K562 (cell line): ENCODE data around the gene CAGE1. TPM values are rescaled to one million over a fixed set of nuclear protein-coding genes. Genes with fewer than 3 reads are reported as not detected.

Experiments
- ATAC-seq: fragments of 200-7000 bp; cut with Tn5 transposase; 3 replicates; pipeline ENCODE4 v1.9.1; 2020; ENCODE audit warnings: moderate library complexity
- BruUV-seq: library from RNA; stranded (reverse); fragments of 400-500 nt; replicated peaks from 2 replicates; lab custom pipeline; 2021; lab: Mats Ljungman, UMichigan
- CTCF ChIA-PET: fragments of 300-600 bp; formaldehyde crosslinking; extraction: SDS; loops from one replicate; lab custom pipeline; 2021; ENCODE audit warnings: low intra/inter-chr PET ratio; lab: Yijun Ruan, JAX
- POLR2A ChIA-PET: fragments of 300-600, 350-650 bp; sonication (Branson Sonifier 250); formaldehyde crosslinking; extraction: SDS; loops from one replicate; lab custom pipeline; 2021; ENCODE audit warnings: antibody characterized with exemption, inconsistent platforms; lab: Yijun Ruan, JAX
- DNase-seq, 4 experiments: peaks; one replicate each; pipeline versions ENCODE4 v3.0.0 to v3.0.0-alpha.2; 2011 to 2018; ENCODE audit warnings: low spot score in 3 of 4, mixed read lengths in 3 of 4; ENCODE audit errors: extremely low read depth in 1 of 4
- FAIRE-seq: peaks from 2 replicates; lab custom pipeline; 2011; peaks lifted over from hg19 to GRCh38; lab: Jason Lieb, UNC
- H2AFZ ChIP-seq: 2 replicates; pipeline ENCODE4 v1.6.0; 2011; ENCODE audit warnings: low read depth, low read length, control low read depth, inconsistent platforms
- H3K27ac ChIP-seq: fragments of 200-600 bp; 3 replicates; pipeline ENCODE4 v1.8.0; 2011; ENCODE audit warnings: low read depth, mild to moderate bottlenecking, control low read depth, inconsistent platforms, low read length, moderate library complexity, mixed read lengths; ENCODE audit errors: extremely low read depth
- H3K27me3 ChIP-seq, 2 experiments: fragments of 300-600 bp in 1 of 2; 2 replicates in 1 of 2; 3 replicates in 1 of 2; pipeline versions ENCODE4 v1.6.0 to v1.8.0; 2011; ENCODE audit warnings: inconsistent platforms in 2 of 2, low read length in 2 of 2, mild to moderate bottlenecking in 1 of 2, mixed read lengths in 1 of 2, moderate library complexity in 1 of 2; ENCODE audit not compliant: control insufficient read depth in 2 of 2, insufficient read depth in 2 of 2
- H3K36me3 ChIP-seq: fragments of 300-600 bp; 3 replicates; pipeline ENCODE4 v1.8.0; 2011; ENCODE audit warnings: mild to moderate bottlenecking, low read length, inconsistent platforms; ENCODE audit not compliant: control insufficient read depth, insufficient read depth
- H3K4me1 ChIP-seq, 2 experiments: fragments of 200-600 bp in 1 of 2; replicated peaks in 1 of 2; 2 replicates in 1 of 2; 3 replicates in 1 of 2; pipeline versions ENCODE4 v1.5.1 to v1.8.0; 2011; ENCODE audit warnings: inconsistent platforms in 2 of 2, low read length in 2 of 2, mild to moderate bottlenecking in 1 of 2, mixed read lengths in 1 of 2, moderate library complexity in 1 of 2; ENCODE audit not compliant: control insufficient read depth in 2 of 2, insufficient read depth in 2 of 2
- H3K4me2 ChIP-seq: 2 replicates; pipeline ENCODE4 v1.6.1; 2011; ENCODE audit warnings: low read length, control low read depth, inconsistent platforms, mixed read lengths; ENCODE audit not compliant: insufficient read depth
- H3K4me3 ChIP-seq: fragments of 200-600 bp; sonication (generic), shearing (Covaris generic); 2 replicates; pipeline ENCODE4 v1.5.1; 2016; ENCODE audit warnings: control low read depth, inconsistent platforms
- H3K79me2 ChIP-seq: fragments of 200-600 bp; 3 replicates; pipeline ENCODE4 v1.8.0; 2011; ENCODE audit warnings: low read length, inconsistent platforms; ENCODE audit not compliant: control insufficient read depth, insufficient read depth
- H3K9ac ChIP-seq, 2 experiments: 2 replicates each; pipeline versions ENCODE4 v1.6.0 to v1.6.1; 2011; ENCODE audit warnings: low read depth in 2 of 2, low read length in 2 of 2, control low read depth in 1 of 2, inconsistent platforms in 1 of 2, mild to moderate bottlenecking in 1 of 2, mixed read lengths in 1 of 2; ENCODE audit not compliant: insufficient read depth in 1 of 2
- H3K9me1 ChIP-seq: one replicate; pipeline ENCODE4 v1.6.0; 2011; ENCODE audit warnings: inconsistent platforms, mild to moderate bottlenecking, low read length, moderate library complexity; ENCODE audit not compliant: control insufficient read depth, insufficient read depth
- H3K9me3 ChIP-seq: replicated peaks from 2 replicates; pipeline ENCODE4 v1.5.1; 2011; ENCODE audit warnings: low read depth, low read length, inconsistent platforms; ENCODE audit not compliant: control insufficient read depth, insufficient read depth
- H4K20me1 ChIP-seq: replicated peaks from 2 replicates; pipeline ENCODE4 v1.6.1; 2011; ENCODE audit warnings: low read length, inconsistent platforms, mixed read lengths; ENCODE audit not compliant: control insufficient read depth, insufficient read depth
- ATF3 ChIP-seq, 2 experiments: fragments of 450-650 bp in 1 of 2; sonication (generic) in 1 of 2; formaldehyde crosslinking in 1 of 2; IDR thresholded peaks in 1 of 2; conservative IDR thresholded peaks in 1 of 2; 2 replicates each; pipeline versions ENCODE4 v1.6.1 to v1.8.1; 2016 to 2023; ENCODE audit warnings: mild to moderate bottlenecking in 2 of 2, moderate library complexity in 2 of 2, inconsistent platforms in 1 of 2, missing genetic modification reagents in 1 of 2
- ATF7 ChIP-seq: fragments of 450-650 bp; IDR thresholded peaks from 2 replicates; pipeline ENCODE4 v1.7.1; 2014; ENCODE audit warnings: mild to moderate bottlenecking, moderate library complexity
- HSF4 ChIP-seq: fragments of 250-450 bp; sonication (Bioruptor Pico); IDR thresholded peaks from 2 replicates; pipeline ENCODE4 v2.1.2; 2022; ENCODE audit warnings: mild to moderate bottlenecking, moderate library complexity, borderline replicate concordance
- JUND ChIP-seq, 2 experiments: IDR thresholded peaks; 2 replicates in 1 of 2; 3 replicates in 1 of 2; pipeline ENCODE4 v1.6.1; 2011; ENCODE audit warnings: borderline replicate concordance in 2 of 2, low read depth in 2 of 2, low read length in 2 of 2, improper control_type of control experiment in 1 of 2, missing biosample characterization in 1 of 2, missing genetic modification characterization in 1 of 2, missing genetic modification reagents in 1 of 2
- MTA1 ChIP-seq: fragments of 450-650 bp; IDR thresholded peaks from 2 replicates; pipeline ENCODE4 v1.6.1; 2017; ENCODE audit warnings: borderline replicate concordance
- NR0B1 ChIP-seq: fragments of 450-650 bp; IDR thresholded peaks from one replicate; pipeline ENCODE4 v1.6.1; 2018; ENCODE audit warnings: mild to moderate bottlenecking, moderate library complexity; ENCODE audit not compliant: partially characterized antibody
- POLR2H ChIP-seq: IDR thresholded peaks from 2 replicates; pipeline ENCODE4 v1.6.1; 2016; ENCODE audit warnings: missing genetic modification characterization, low read depth, mild to moderate bottlenecking, control low read depth, missing compliant biosample characterization, moderate library complexity
- SMAD2 ChIP-seq: fragments of 150-350 bp; IDR thresholded peaks from 2 replicates; pipeline ENCODE4 v1.6.1; 2014; ENCODE audit warnings: low read depth, mild to moderate bottlenecking, low read length
- TSC22D4 ChIP-seq: fragments of 450-650 bp; IDR thresholded peaks from 2 replicates; pipeline ENCODE4 v1.6.1; 2016; ENCODE audit warnings: missing genetic modification characterization, missing biosample characterization, control low read depth
- ZC3H8 ChIP-seq: fragments of 450-650 bp; IDR thresholded peaks from 2 replicates; pipeline ENCODE4 v1.6.1; 2017
- WGBS: fragments of 100-300 bp; shearing (Covaris generic); methylation state at CpG from one replicate; pipeline ENCODE4 v1.1.6; 2016; ENCODE audit warnings: low coverage, mixed read lengths; ENCODE audit not compliant: insufficient coverage; ENCODE audit errors: missing lambda C conversion rate; 5-methylcytosine and 5-hydroxymethylcytosine counted together
- in situ Hi-C: fragments of 300-500 bp; cut with MboI; formaldehyde crosslinking; loops from 4 replicates; pipeline ENCODE4 v1.15.0; 2018; ENCODE audit warnings: inconsistent platforms, mixed read lengths
- intact Hi-C: fragments of 100-400 bp; cut with micrococcal nuclease; formaldehyde crosslinking; loops from 2 replicates; pipeline ENCODE4 v1.14.2; 2022
- polyA plus RNA-seq, 8 experiments: library from polyadenylated mRNA; depleted of rRNA in 4 of 8; stranded (reverse) in 5 of 8; unstranded in 3 of 8; fragments of >200 nt; fragmentation: Nextera tagmentation in 2 of 8; fragmentation: Illumina TruSeq in 1 of 8; extraction: Ambion mirVana in 2 of 8; extraction: Trizol in 1 of 8; gene quantifications; 2 replicates each; pipeline versions ENCODE4 v1.2.1 to v1.2.3, GENCODE V29; 2011 to 2014; ENCODE audit warnings: inconsistent platforms in 1 of 8, missing spikeins in 1 of 8
- total RNA-seq, 7 experiments: library from RNA; depleted of rRNA in 6 of 7; stranded (reverse); fragments of >200 nt in 6 of 7; fragmentation: Illumina TruSeq in 2 of 7; extraction: Trizol in 2 of 7; gene quantifications; 2 replicates each; pipeline versions ENCODE4 v1.2.1 to v1.2.3, GENCODE V29; 2011 to 2021; ENCODE audit warnings: low replicate concordance in 1 of 7
- TF ChIP-seq, protein P1 (sequence below): fragments of 450-650 bp; IDR thresholded peaks from 2 replicates; pipeline ENCODE4 v1.6.1; 2014; ENCODE audit warnings: low read depth, mild to moderate bottlenecking, moderate library complexity, borderline replicate concordance

CAGE1 gene
- total and polyA plus RNA-seq, 9 of the 15 experiments (the other 6 are each of a cell fraction or from before 2014, with no cell fraction given) = 0.13 to 0.33 (median 0.18) TPM; not detected in 4

DNA sequence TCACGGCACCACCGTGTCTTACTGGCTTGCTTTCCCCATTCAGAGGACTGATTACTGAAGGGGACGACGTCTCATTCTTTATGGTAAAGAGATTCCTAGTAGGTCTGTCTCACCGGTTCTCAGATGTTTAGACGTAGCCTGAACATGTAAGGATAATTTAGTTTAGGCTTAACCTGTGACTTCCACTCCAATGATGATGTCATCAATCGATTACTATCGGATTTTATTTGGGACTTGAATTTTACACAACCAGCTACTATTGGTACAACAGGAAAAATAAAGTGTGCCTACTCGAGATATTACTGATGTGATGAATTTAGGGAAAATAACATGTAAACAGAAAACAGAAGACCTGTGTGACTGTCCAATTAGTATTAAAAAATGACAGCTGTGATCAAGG, 72.0 kb downstream of the CAGE1 start:
- Histone ChIP-seq H3K9me1 (no peaks in the 10 kb centered on the region), H3K79me2 (peaks cover 5% of the 10 kb centered on the region), H4K20me1 (no peaks in the 10 kb centered on the region), H3K9ac (no peak overlapping the region), H3K9me3 (peaks cover 3% of the 10 kb centered on the region; the same call in 1 of the 2 replicates), H3K4me3 (no peak overlapping the region), H3K4me1 (peaks cover 11 to 21% of the 10 kb centered on the region in 2 experiments; a peak in 3 of 5 replicates), H3K36me3 (no peaks in the 10 kb centered on the region), H3K27me3 (peaks cover 0 to 7% of the 10 kb centered on the region in 2 experiments; a peak in 1 of 5 replicates), H2AFZ (no peak overlapping the region), H3K27ac (no peak overlapping the region), H3K4me2 (no peak overlapping the region)
- intact Hi-C loops = no loop called here
- ChIA-PET CTCF (no interaction called here), POLR2A (no interaction called here)
- in situ Hi-C loops = no loop called here
- WGBS = 33% methylated on average over 9 of the region's 9 CpGs
- FAIRE-seq (no peak), ATAC-seq (no peak), DNase-seq (no peak)
- TF ChIP-seq ZC3H8 (no peak), SMAD2 (no peak), NR0B1 (no peak), ATF3 (IDR thresholded peaks at IDR 0.05) (peak; percentile 84), ATF3 (CRISPR knock-in tag; conservative IDR thresholded peaks at IDR 0.05) (no peak), ATF7 (peak; percentile 50; the same call in 1 of the 2 replicates), POLR2H (tag) (no peak), TSC22D4 (tag) (no peak), HSF4 (no peak), JUND (IDR thresholded peaks at IDR 0.05; ENCODE audit: borderline replicate concordance, low read depth, low read length) (no peak), JUND (tag; IDR thresholded peaks at IDR 0.05; ENCODE audit: borderline replicate concordance, low read depth, low read length) (peak; percentile 35; the same call in 1 of the 3 replicates), MTA1 (no peak)
- TF ChIP-seq, protein P1, sequence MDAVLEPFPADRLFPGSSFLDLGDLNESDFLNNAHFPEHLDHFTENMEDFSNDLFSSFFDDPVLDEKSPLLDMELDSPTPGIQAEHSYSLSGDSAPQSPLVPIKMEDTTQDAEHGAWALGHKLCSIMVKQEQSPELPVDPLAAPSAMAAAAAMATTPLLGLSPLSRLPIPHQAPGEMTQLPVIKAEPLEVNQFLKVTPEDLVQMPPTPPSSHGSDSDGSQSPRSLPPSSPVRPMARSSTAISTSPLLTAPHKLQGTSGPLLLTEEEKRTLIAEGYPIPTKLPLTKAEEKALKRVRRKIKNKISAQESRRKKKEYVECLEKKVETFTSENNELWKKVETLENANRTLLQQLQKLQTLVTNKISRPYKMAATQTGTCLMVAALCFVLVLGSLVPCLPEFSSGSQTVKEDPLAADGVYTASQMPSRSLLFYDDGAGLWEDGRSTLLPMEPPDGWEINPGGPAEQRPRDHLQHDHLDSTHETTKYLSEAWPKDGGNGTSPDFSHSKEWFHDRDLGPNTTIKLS = no peak
- no TSS peak for BruUV-seq
